Measurements from ENCODE around the gene LRRN4CL.
A peak's percentile ranks its signal among the peaks of the same experiment; 100 is the strongest.
"Not testable (repeated sequence)": the region's sequence is repeated elsewhere in the genome, so short reads cannot be mapped to it uniquely, and the experiment has no call there.

Gene LRRN4CL

GRCh38 chr11:62652161-62653006 lies 36.9 kb downstream of the LRRN4CL start:
- DNase-seq (ENCODE audit: low read depth) = no peak
- no peak for TF ChIP-seq CTCF (IDR thresholded peaks at IDR 0.05; ENCODE audit: low read length, missing control alignments)
- H3K4me3 ChIP-seq (replicated peaks; ENCODE audit: low read depth, low read length) = peak overlapping the region; percentile 92

GRCh38 chr11:62650283-62650682 lies 39.0 kb downstream of the LRRN4CL start:
- DNase-seq (ENCODE audit: low read depth); H3K4me3 ChIP-seq (replicated peaks; ENCODE audit: low read depth, low read length): not testable (repeated sequence)

GRCh38 chr11:62649486-62649885 lies 39.8 kb downstream of the LRRN4CL start:
- no peak for TF ChIP-seq CTCF (IDR thresholded peaks at IDR 0.05; ENCODE audit: low read length, missing control alignments)
- no peak overlapping the region for H3K4me3 ChIP-seq (replicated peaks; ENCODE audit: low read depth, low read length)
- no peak for DNase-seq (ENCODE audit: low read depth)

- TF ChIP-seq CTCF (IDR thresholded peaks at IDR 0.05; ENCODE audit: low read length, missing control alignments) = no peak
- no peak for DNase-seq (ENCODE audit: low read depth)
- H3K4me3 ChIP-seq (replicated peaks; ENCODE audit: low read depth, low read length) = no peak overlapping the region
These were observed 40.4 kb downstream of the LRRN4CL start for GRCh38 chr11:62648967-62649364.

GRCh38 chr11:62648185-62648966 lies 41.0 kb downstream of the LRRN4CL start:
- no peak for DNase-seq (ENCODE audit: low read depth)
- TF ChIP-seq CTCF (IDR thresholded peaks at IDR 0.05; ENCODE audit: low read length, missing control alignments) = no peak
- H3K4me3 ChIP-seq (replicated peaks; ENCODE audit: low read depth, low read length) = no peak overlapping the region

- H3K4me3 ChIP-seq (replicated peaks; ENCODE audit: low read depth, low read length) = no peak overlapping the region
- TF ChIP-seq CTCF (IDR thresholded peaks at IDR 0.05; ENCODE audit: low read length, missing control alignments) = no peak
- no peak for DNase-seq (ENCODE audit: low read depth)
These were observed 41.7 kb downstream of the LRRN4CL start for GRCh38 chr11:62647609-62648005.

GRCh38 chr11:62646825-62647608 lies 42.3 kb downstream of the LRRN4CL start:
- H3K4me3 ChIP-seq (replicated peaks; ENCODE audit: low read depth, low read length) = no peak overlapping the region
- no peak for TF ChIP-seq CTCF (IDR thresholded peaks at IDR 0.05; ENCODE audit: low read length, missing control alignments)

More at GRCh38 chr11:62646825-62647608, 42.3 kb downstream of the LRRN4CL start:
- DNase-seq (ENCODE audit: low read depth) = no peak
